Inflammatory macrophage treated with lipopolysaccharide for 1 hour (primary cell): ENCODE data around the gene RAD51AP1.

Source experiments
- DNase-seq, 2 donors: peaks; one replicate each; pipeline ENCODE4 v3.0.0-alpha.2; 2020 to 2022

RAD51AP1 gene

GRCh38 chr12:4552191-4552590 is 13.5 kb downstream of the RAD51AP1 start:
- DNase-seq = peak; percentile 35 to 71

GRCh38 chr12:4553943-4554342 is 15.3 kb downstream of the RAD51AP1 start:
- DNase-seq = no peak

- DNase-seq = peak; percentile 99
Observed at GRCh38 chr12:4555804-4556203, 17.1 kb downstream of the RAD51AP1 start.

- peak; percentile 80 to 90 for DNase-seq
Observed at GRCh38 chr12:4556735-4557530, 18.2 kb downstream of the RAD51AP1 start.

GRCh38 chr12:4557586-4557985 is 18.9 kb downstream of the RAD51AP1 start:
- DNase-seq = peak; percentile 34 to 78

GRCh38 chr12:4558171-4558570 is 19.5 kb downstream of the RAD51AP1 start:
- peak; percentile 60 to 64 for DNase-seq

GRCh38 chr12:4562034-4562657 is 23.5 kb downstream of the RAD51AP1 start, which contains the start of gene DYRK4:
DYRK4 (plus strand) TSS chr12:4562208; CDS start chr12:4562246, 38 bp downstream.
- DNase-seq = peak; percentile 71 to 88

GRCh38 chr12:4563336-4563735 is 24.6 kb downstream of the RAD51AP1 start:
- no peak for DNase-seq

GRCh38 chr12:4564818-4565217 is 26.1 kb downstream of the RAD51AP1 start:
- peak; percentile 56 to 66 for DNase-seq

- peak; percentile 9 to 12 for DNase-seq
Observed at GRCh38 chr12:4566474-4566873, 27.8 kb downstream of the RAD51AP1 start.

- peak; percentile 86 to 89 for DNase-seq
Observed at GRCh38 chr12:4567073-4567881, 28.6 kb downstream of the RAD51AP1 start.

- peak; percentile 21 to 26 for DNase-seq
Observed at GRCh38 chr12:4569261-4569660, 30.6 kb downstream of the RAD51AP1 start.

- DNase-seq = no peak
Observed at GRCh38 chr12:4572680-4573079, 34.0 kb downstream of the RAD51AP1 start.

- DNase-seq = peak; percentile 59 to 69
Observed at GRCh38 chr12:4579305-4580102, 40.8 kb downstream of the RAD51AP1 start.

- no peak for DNase-seq
Observed at GRCh38 chr12:4580281-4580688, 41.6 kb downstream of the RAD51AP1 start.

GRCh38 chr12:4584281-4584680 is 45.6 kb downstream of the RAD51AP1 start:
- no peak for DNase-seq

GRCh38 chr12:4584896-4585295 is 46.2 kb downstream of the RAD51AP1 start:
- no peak for DNase-seq

GRCh38 chr12:4586500-4586899 is 47.8 kb downstream of the RAD51AP1 start:
- no peak for DNase-seq

- DNase-seq = no peak
Observed at GRCh38 chr12:4587108-4587507, 48.4 kb downstream of the RAD51AP1 start.

- DNase-seq = no peak
Observed at GRCh38 chr12:4588916-4589315, 50.2 kb downstream of the RAD51AP1 start.

GRCh38 chr12:4589941-4590340 is 51.3 kb downstream of the RAD51AP1 start:
- DNase-seq = peak in 1 of 2 donors; percentile 3

- DNase-seq = no peak
Observed at GRCh38 chr12:4591180-4591687, 52.5 kb downstream of the RAD51AP1 start.
